ENCODE measurements around the gene ABHD17A. TPM values are rescaled to one million over a fixed set of nuclear protein-coding genes. Genes with fewer than 3 reads are reported as not detected.
A peak's percentile ranks its signal among the peaks of the same experiment; 100 is the strongest.
"Not testable (repeated sequence)": the region's sequence is repeated elsewhere in the genome, so short reads cannot be mapped to it uniquely, and the experiment has no call there.

Gene ABHD17A
- 100 to 1,000 TPM in 2 of 7 donors, 10 to 100 TPM in 5; 73.4 to 104 (median 83.0) TPM for total RNA-seq
- polyA plus RNA-seq: 100 to 1,000 TPM in 1 of 3 donors, 10 to 100 TPM in 2; 80.4 to 107 (median 88.1) TPM
- long read RNA-seq, donor 1, transcript ABHD17A-202 (5 exons, 1,757 nt): major isoform, 45 of 56 reads
- long read RNA-seq, donor 1, partial matches to known transcripts: 11 of 56 reads
- long read RNA-seq, donor 1, other reads (novel, unspliced or antisense): 0 of 56 reads
- long read RNA-seq, donor 2, transcript ABHD17A-202 (5 exons, 1,757 nt): major isoform, 38 of 50 reads
- long read RNA-seq, donor 2, partial matches to known transcripts: 6 of 50 reads
- long read RNA-seq, donor 2, other reads (novel, unspliced or antisense): 6 of 50 reads

DNA sequence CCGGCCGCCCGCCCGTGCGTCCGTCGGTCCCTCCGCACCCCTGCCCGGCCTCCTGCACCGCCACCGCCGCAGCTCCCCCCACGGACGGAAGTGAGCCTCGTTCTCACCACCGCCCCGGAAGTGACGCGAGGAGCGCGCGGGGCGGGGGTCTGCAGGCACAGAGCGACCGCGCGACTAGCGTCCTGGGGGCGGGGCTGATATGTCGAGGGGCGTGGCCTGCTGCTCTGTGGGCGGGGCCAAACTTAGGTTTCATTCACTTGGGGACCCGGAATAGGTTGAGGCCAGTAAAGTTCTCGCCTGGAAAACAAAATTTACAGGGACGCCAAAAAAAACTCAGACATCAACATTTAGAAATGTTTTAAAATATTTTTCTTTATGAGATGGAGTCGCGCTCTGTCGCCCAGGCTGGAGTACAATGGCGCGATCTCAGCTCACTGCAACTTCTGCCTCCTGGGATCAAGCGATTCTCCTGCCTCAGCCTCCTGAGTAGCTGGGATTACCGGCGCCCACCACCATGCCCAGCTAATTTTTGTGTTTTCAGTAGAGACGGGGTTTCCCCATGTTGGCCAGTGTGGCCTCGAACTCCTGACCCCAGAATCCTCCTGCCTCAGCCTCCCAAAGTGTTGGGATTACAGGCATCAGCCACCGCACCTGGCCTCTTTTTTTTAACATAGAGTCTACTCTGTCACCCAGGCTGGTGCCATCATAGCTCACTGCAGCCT, at the start of gene ABHD17A:
TSS of gene ABHD17A (minus strand) at position 99 of the 722 bp plus-strand sequence. CDS start 3,930 bp downstream, outside the sequence.
- peak; percentile 99 for DNase-seq
- TF ChIP-seq POLR2AphosphoS5 (IDR thresholded peaks at IDR 0.05) (peak; percentile 96 to 98 (median 97)), POLR2A (IDR thresholded peaks at IDR 0.05) (peak in 2 of 3 donors; percentile 62 to 94)
- TF ChIP-seq, protein P1, sequence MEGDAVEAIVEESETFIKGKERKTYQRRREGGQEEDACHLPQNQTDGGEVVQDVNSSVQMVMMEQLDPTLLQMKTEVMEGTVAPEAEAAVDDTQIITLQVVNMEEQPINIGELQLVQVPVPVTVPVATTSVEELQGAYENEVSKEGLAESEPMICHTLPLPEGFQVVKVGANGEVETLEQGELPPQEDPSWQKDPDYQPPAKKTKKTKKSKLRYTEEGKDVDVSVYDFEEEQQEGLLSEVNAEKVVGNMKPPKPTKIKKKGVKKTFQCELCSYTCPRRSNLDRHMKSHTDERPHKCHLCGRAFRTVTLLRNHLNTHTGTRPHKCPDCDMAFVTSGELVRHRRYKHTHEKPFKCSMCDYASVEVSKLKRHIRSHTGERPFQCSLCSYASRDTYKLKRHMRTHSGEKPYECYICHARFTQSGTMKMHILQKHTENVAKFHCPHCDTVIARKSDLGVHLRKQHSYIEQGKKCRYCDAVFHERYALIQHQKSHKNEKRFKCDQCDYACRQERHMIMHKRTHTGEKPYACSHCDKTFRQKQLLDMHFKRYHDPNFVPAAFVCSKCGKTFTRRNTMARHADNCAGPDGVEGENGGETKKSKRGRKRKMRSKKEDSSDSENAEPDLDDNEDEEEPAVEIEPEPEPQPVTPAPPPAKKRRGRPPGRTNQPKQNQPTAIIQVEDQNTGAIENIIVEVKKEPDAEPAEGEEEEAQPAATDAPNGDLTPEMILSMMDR (IDR thresholded peaks at IDR 0.05 in 8 of 11, conservative IDR thresholded peaks at IDR 0.05 in 3 of 11): peak in 1 of 11 experiments; percentile 12
- peaks cover 33 to 64% (median 50%) of the 10 kb centered on the region in 6 donors for H3K4me1 ChIP-seq
- intact Hi-C loops (cut with DNase I; ENCODE audit: low total_unique reads); H3K27me3 ChIP-seq (replicated peaks in 1 of 7); H3K9me3 ChIP-seq; H3K36me3 ChIP-seq: not testable (repeated sequence)
- H3K27ac ChIP-seq: peak within 1 kb of the TSS; percentile 79 to 95 (median 93)
- H3K4me3 ChIP-seq: peak within 1 kb of the TSS; percentile 68 to 96 (median 88)
- 19 to 33% (median 24%) methylated on average over 28 to 46 of the region's 46 CpGs for WGBS, 5 donors

DNA sequence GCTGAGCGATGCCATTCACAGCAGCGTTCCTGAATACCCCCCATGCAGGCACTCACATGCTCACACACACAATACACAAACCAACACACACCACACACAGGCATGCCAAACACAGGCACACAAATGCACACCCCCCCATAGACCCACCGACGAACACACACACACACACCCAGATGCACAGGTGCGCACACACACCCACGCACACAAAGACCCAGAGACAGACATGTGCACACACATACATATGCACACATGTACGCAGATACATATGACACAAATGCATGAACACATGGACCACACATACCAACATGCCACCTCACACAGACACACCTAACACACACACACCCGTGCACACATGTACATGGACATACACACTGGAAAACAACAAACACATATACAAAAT, 48.6 kb upstream of the ABHD17A start:
- Histone ChIP-seq H3K4me3 (no peak overlapping the region), H3K36me3 (no peaks in the 10 kb centered on the region), H3K4me1 (peaks cover 9 to 79% (median 44%) of the 10 kb centered on the region in 6 donors), H3K27ac (peak overlapping the region in 1 of 8 donors; percentile 76), H3K9me3 (peaks cover 0 to 11% (median 1%) of the 10 kb centered on the region in 8 donors), H3K27me3 (replicated peaks in 1 of 7) (no peaks in the 10 kb centered on the region)
- intact Hi-C loops (cut with DNase I; ENCODE audit: low total_unique reads): no loop called here
- TF ChIP-seq, protein P1 (IDR thresholded peaks at IDR 0.05 in 8 of 11, conservative IDR thresholded peaks at IDR 0.05 in 3 of 11): no peak
- TF ChIP-seq POLR2AphosphoS5 (IDR thresholded peaks at IDR 0.05) (no peak), POLR2A (IDR thresholded peaks at IDR 0.05) (no peak)
- DNase-seq: no peak
- WGBS, 5 donors: 93 to 97% (median 96%) methylated on average over 8 of the region's 8 CpGs

- no peak overlapping the region for H3K4me3 ChIP-seq
Observed at GRCh38 chr19:1933244-1933643, 47.9 kb upstream of the ABHD17A start.

More at GRCh38 chr19:1933244-1933643, 47.9 kb upstream of the ABHD17A start:
- Histone ChIP-seq H3K9me3 (peaks cover 0 to 11% (median 1%) of the 10 kb centered on the region in 8 donors), H3K36me3 (no peaks in the 10 kb centered on the region), H3K27ac (peak overlapping the region in 5 of 8 donors; percentile 41 to 76 (median 46)), H3K4me1 (peaks cover 9 to 76% (median 42%) of the 10 kb centered on the region in 6 donors), H3K27me3 (replicated peaks in 1 of 7) (no peaks in the 10 kb centered on the region)
- intact Hi-C loops (cut with DNase I; ENCODE audit: low total_unique reads): no loop called here
- no peak for DNase-seq
- TF ChIP-seq, protein P1 (IDR thresholded peaks at IDR 0.05 in 8 of 11, conservative IDR thresholded peaks at IDR 0.05 in 3 of 11): no peak
- TF ChIP-seq POLR2A (IDR thresholded peaks at IDR 0.05): no peak
- TF ChIP-seq POLR2AphosphoS5 (IDR thresholded peaks at IDR 0.05): peak in 2 of 3 donors; percentile 6 to 46
- WGBS, 5 donors: 31 to 62% (median 44%) methylated on average over 6 to 7 of the region's 7 CpGs

Measured in spleen (tissue), 13 donors.